Measurements from ENCODE around the gene MAPT. TPM values are rescaled to one million over a fixed set of nuclear protein-coding genes. Genes with fewer than 3 reads are reported as not detected.

The MAPT gene
- total and polyA plus RNA-seq, 2 of the 13 experiments (the other 11 are each of a cell fraction or from before 2014, with no cell fraction given) = 2.1 to 2.8 TPM

DNA sequence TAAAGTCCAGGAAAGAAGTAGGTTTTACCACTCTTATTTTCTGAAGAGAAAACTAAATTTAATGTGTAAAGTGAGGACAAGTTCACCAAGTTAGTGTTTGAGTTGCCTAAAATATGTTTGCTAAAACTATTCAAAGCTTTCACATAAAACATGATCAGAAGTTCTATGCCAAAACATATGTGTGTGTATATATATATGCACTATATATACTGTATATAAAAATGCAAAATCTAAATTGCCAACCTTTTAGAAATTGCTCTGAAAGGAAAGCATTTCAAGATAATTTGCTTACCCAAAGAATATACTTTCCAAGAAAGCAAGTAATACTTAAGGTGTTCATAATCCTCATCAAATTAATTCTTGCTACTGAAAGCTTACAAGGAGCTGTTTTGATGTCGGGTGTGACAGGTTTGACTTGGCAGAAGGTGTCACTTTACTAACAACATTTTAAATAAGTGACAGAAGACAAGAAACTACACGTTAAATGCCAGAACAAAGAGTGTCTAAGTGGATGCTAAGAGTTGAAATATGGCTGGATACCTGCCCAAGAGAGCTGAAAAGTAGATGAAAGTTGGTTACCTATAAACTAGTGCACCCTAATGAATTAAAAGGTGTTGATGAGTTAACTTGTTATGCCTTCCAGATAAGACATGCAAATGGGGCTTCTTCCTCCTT is 72.4 kb downstream of the MAPT start:
- Histone ChIP-seq H3K27me3 (ENCODE audit: control insufficient read depth in 1 of 2, insufficient read depth in 2 of 2, low read length in 2 of 2) (no peaks in the 10 kb centered on the region), H3K27ac (ENCODE audit: extremely low read length, insufficient read depth, low read length) (no peak overlapping the region), H3K9me3 (ENCODE audit: low read length) (no peaks in the 10 kb centered on the region), H3K79me2 (ENCODE audit: insufficient read depth, low read length) (no peaks in the 10 kb centered on the region), H3K9ac (ENCODE audit: insufficient read depth, low read depth, low read length) (no peak overlapping the region), H3K4me1 (ENCODE audit: insufficient read depth, low read length) (no peaks in the 10 kb centered on the region), H2AFZ (ENCODE audit: low read length) (no peak overlapping the region), H4K20me1 (ENCODE audit: insufficient read depth, low read length) (no peaks in the 10 kb centered on the region), H3K4me2 (ENCODE audit: low read depth, low read length) (no peak overlapping the region), H3K36me3 (replicated peaks in 1 of 2; ENCODE audit: control insufficient read depth in 1 of 2, insufficient read depth in 2 of 2, low read length in 2 of 2) (no peaks in the 10 kb centered on the region), H3K4me3 (replicated peaks in 1 of 3; ENCODE audit: insufficient read depth in 1 of 3, low read depth in 2 of 3, low read length in 3 of 3) (no peak overlapping the region)
- CTCF ChIA-PET (ENCODE audit: low intra/inter-chr PET ratio, low total read pairs) = no interaction called here
- no peak for ATAC-seq
- FAIRE-seq = no peak
- POLR2A ChIA-PET = no interaction called here
- no TSS peak for BruUV-seq (replicated peaks)
- intact Hi-C loops (cut with micrococcal nuclease; ENCODE audit: unreplicated experiment) (no loop called here), in situ Hi-C loops (cut with HindIII; ENCODE audit: extremely low pct_ligation_motif_present, low pct_unique_long_range_greater_than_20kb) (no loop called here)
- no peak for DNase-seq (ENCODE audit: low spot score)
- 33% methylated on average over 2 of the region's 2 CpGs for WGBS (ENCODE audit: low lambda C conversion rate)
- TF ChIP-seq YEATS4 (CRISPR knock-in tag; IDR thresholded peaks at IDR 0.05; ENCODE audit: borderline replicate concordance) = no peak
- TF ChIP-seq POLR2AphosphoS2 (IDR thresholded peaks at IDR 0.05; ENCODE audit: low read depth, low read length) = no peak
- TF ChIP-seq TCF7L2 (IDR thresholded peaks at IDR 0.05; ENCODE audit: low read depth, low read length) = no peak
- no peak for TF ChIP-seq HNRNPK (IDR thresholded peaks at IDR 0.05; ENCODE audit: low read depth, low read length, poor library complexity, severe bottlenecking)
- no peak for TF ChIP-seq ARNTL (CRISPR knock-in tag; IDR thresholded peaks at IDR 0.05)
- no peak for TF ChIP-seq GTF3A (CRISPR knock-in tag; conservative IDR thresholded peaks at IDR 0.05)
- TF ChIP-seq FOXK2 (IDR thresholded peaks at IDR 0.05) = no peak
- TF ChIP-seq PCBP1 (IDR thresholded peaks at IDR 0.05; ENCODE audit: borderline replicate concordance, low read depth, low read length) = no peak
- TF ChIP-seq, protein P1, sequence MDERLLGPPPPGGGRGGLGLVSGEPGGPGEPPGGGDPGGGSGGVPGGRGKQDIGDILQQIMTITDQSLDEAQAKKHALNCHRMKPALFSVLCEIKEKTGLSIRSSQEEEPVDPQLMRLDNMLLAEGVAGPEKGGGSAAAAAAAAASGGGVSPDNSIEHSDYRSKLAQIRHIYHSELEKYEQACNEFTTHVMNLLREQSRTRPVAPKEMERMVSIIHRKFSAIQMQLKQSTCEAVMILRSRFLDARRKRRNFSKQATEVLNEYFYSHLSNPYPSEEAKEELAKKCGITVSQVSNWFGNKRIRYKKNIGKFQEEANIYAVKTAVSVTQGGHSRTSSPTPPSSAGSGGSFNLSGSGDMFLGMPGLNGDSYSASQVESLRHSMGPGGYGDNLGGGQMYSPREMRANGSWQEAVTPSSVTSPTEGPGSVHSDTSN (CRISPR knock-in tag; IDR thresholded peaks at IDR 0.05) = no peak
- TF ChIP-seq, protein P2, sequence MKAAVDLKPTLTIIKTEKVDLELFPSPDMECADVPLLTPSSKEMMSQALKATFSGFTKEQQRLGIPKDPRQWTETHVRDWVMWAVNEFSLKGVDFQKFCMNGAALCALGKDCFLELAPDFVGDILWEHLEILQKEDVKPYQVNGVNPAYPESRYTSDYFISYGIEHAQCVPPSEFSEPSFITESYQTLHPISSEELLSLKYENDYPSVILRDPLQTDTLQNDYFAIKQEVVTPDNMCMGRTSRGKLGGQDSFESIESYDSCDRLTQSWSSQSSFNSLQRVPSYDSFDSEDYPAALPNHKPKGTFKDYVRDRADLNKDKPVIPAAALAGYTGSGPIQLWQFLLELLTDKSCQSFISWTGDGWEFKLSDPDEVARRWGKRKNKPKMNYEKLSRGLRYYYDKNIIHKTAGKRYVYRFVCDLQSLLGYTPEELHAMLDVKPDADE (CRISPR knock-in tag; IDR thresholded peaks at IDR 0.05) = no peak
- no peak for TF ChIP-seq ZNF816 (CRISPR knock-in tag; IDR thresholded peaks at IDR 0.05; ENCODE audit: borderline replicate concordance)
- TF ChIP-seq MIXL1 (CRISPR knock-in tag; IDR thresholded peaks at IDR 0.05) = no peak
- TF ChIP-seq, protein P3, sequence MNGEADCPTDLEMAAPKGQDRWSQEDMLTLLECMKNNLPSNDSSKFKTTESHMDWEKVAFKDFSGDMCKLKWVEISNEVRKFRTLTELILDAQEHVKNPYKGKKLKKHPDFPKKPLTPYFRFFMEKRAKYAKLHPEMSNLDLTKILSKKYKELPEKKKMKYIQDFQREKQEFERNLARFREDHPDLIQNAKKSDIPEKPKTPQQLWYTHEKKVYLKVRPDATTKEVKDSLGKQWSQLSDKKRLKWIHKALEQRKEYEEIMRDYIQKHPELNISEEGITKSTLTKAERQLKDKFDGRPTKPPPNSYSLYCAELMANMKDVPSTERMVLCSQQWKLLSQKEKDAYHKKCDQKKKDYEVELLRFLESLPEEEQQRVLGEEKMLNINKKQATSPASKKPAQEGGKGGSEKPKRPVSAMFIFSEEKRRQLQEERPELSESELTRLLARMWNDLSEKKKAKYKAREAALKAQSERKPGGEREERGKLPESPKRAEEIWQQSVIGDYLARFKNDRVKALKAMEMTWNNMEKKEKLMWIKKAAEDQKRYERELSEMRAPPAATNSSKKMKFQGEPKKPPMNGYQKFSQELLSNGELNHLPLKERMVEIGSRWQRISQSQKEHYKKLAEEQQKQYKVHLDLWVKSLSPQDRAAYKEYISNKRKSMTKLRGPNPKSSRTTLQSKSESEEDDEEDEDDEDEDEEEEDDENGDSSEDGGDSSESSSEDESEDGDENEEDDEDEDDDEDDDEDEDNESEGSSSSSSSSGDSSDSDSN (CRISPR knock-in tag; IDR thresholded peaks at IDR 0.05) = no peak
- TF ChIP-seq GFI1 (CRISPR knock-in tag; IDR thresholded peaks at IDR 0.05; ENCODE audit: borderline replicate concordance) = no peak
- no peak for TF ChIP-seq ZNF569 (CRISPR knock-in tag; IDR thresholded peaks at IDR 0.05; ENCODE audit: borderline replicate concordance)
- TF ChIP-seq ZBTB38 (CRISPR knock-in tag; IDR thresholded peaks at IDR 0.05) = no peak
- no peak for TF ChIP-seq CBX5 (CRISPR knock-in tag; IDR thresholded peaks at IDR 0.05; ENCODE audit: borderline replicate concordance)
- TF ChIP-seq, protein P4, sequence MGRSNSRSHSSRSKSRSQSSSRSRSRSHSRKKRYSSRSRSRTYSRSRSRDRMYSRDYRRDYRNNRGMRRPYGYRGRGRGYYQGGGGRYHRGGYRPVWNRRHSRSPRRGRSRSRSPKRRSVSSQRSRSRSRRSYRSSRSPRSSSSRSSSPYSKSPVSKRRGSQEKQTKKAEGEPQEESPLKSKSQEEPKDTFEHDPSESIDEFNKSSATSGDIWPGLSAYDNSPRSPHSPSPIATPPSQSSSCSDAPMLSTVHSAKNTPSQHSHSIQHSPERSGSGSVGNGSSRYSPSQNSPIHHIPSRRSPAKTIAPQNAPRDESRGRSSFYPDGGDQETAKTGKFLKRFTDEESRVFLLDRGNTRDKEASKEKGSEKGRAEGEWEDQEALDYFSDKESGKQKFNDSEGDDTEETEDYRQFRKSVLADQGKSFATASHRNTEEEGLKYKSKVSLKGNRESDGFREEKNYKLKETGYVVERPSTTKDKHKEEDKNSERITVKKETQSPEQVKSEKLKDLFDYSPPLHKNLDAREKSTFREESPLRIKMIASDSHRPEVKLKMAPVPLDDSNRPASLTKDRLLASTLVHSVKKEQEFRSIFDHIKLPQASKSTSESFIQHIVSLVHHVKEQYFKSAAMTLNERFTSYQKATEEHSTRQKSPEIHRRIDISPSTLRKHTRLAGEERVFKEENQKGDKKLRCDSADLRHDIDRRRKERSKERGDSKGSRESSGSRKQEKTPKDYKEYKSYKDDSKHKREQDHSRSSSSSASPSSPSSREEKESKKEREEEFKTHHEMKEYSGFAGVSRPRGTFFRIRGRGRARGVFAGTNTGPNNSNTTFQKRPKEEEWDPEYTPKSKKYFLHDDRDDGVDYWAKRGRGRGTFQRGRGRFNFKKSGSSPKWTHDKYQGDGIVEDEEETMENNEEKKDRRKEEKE (IDR thresholded peaks at IDR 0.05) = no peak
- TF ChIP-seq RXRB (CRISPR knock-in tag; IDR thresholded peaks at IDR 0.05; ENCODE audit: borderline replicate concordance) = no peak

All from HepG2 (cell line).